Activated T-cell treated with anti-CD3 and anti-CD28 coated beads for 48 hours (primary cell): ENCODE results near the gene CLIP2.
"Not testable (repeated sequence)": the region's sequence is repeated elsewhere in the genome, so short reads cannot be mapped to it uniquely, and the experiment has no call there.

Source experiments
- DNase-seq: peaks from one replicate; pipeline ENCODE4 v3.0.0-alpha.2; 2020; ENCODE audit warnings: low read depth

CLIP2 gene

DNA sequence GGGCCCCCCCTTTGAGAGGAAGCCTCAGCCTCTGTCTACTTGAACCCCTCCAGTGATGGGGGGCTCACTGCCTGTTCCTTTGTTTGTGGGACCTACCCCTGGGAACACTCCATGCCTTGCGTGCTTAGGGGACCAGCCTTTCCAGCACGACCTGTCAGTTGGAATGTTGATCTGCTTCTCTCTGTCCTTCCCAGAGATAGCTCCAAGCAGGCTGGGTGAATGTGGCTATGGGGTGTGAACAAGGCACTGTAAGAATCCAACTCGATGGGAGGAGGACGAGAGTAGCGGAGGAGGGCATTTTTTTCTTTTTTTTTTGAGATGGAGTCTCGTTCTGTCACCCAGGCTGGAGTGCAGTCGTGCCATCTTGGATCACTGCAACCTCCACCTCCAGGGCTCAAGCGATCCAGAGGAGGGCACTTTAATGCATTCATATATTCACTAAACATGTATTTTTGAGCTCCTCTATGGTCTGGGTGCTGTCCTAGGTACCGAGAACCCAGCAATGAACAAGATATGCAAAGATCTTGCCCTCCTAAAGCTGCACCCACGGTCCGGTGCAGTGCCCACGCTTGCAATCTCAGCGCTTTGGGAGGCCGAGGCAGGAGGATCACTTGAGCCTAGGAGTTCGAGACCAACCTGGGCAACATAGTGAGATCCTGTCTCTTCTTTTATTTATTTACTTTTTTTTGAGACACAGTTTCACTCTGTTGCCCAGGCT, 8.5 kb downstream of the CLIP2 start:
- no peak for DNase-seq

DNA sequence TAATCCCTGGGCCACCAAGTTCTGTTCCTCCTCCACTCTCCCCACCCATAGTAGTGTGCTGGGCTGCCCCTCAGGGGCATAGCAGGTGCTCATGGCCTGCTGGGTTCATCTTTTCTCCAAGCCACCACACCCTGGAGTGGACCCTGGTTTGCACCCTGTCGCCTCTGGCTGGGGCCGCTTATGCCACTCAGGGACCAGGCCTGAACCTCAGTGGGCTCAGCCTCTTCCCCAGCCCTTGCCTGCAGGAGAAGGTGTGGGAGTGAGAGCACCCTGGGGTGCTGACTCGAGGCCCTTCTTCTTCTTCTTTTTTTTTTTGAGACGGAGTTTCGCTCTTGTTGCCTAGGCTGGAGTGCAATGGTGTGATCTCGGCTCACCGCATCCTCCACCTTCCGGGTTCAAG, 10.2 kb downstream of the CLIP2 start:
- no peak for DNase-seq

DNA sequence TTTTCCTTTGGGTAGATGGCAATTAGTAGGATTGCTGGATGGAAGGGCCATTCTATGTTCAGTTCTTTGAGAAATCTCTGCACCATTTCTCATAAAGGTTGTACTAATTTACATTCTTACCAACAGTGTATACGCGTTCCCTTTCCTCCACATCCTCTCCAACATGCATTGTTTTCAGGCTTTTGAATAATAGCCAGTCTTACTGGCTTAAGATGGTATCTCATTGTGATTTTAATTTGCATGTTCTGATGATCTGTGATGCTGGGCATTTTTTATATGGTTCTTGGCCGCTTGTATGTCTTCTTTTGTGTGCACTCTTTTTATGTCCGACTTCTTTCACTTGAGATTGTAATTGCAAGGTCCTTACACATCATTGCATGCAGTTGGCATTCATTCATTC, 11.7 kb downstream of the CLIP2 start:
- no peak for DNase-seq

DNA sequence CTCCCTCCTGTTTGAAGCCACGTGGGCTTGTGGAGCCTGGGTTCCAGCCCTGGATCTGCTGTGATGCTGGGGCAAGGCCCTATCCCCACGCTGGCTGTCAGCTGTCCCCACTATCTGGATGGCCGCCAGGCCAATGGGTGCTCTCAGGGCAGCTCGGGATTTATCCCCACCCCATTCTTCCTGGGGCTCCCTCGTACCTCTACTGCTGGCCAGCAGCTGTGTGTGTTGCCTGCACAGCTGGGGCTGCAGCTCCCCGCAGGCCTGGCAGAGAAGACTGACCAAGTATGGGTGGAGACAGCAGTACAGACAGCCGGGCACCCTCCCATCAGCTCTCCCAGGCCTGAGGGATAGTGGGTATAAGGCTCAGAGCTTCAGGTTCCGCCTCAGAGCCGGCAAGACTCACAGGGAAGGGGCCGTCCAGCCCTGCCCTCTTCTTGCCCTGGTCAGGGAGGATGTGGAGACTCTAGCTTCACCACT, 13.6 kb downstream of the CLIP2 start:
- no peak for DNase-seq

DNA sequence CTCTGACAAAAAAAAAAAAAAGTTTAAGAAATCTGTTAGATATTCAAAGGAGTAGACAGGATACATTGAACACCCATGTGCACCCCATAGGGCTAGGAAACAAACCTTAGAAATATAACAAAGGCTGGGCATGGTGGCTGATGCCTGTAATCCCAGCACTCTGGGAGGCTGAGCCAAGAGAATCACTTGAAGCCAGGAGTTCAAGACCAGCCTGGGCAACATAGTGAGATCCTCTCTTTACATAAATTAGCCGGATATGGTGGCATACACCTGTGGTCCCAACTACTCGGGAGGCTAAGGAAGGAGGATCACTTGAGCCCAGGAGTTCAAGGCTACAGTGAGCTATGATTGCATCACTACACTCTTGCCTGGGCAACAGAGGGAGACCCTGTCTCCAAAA, 15.3 kb downstream of the CLIP2 start:
- no peak for DNase-seq

DNA sequence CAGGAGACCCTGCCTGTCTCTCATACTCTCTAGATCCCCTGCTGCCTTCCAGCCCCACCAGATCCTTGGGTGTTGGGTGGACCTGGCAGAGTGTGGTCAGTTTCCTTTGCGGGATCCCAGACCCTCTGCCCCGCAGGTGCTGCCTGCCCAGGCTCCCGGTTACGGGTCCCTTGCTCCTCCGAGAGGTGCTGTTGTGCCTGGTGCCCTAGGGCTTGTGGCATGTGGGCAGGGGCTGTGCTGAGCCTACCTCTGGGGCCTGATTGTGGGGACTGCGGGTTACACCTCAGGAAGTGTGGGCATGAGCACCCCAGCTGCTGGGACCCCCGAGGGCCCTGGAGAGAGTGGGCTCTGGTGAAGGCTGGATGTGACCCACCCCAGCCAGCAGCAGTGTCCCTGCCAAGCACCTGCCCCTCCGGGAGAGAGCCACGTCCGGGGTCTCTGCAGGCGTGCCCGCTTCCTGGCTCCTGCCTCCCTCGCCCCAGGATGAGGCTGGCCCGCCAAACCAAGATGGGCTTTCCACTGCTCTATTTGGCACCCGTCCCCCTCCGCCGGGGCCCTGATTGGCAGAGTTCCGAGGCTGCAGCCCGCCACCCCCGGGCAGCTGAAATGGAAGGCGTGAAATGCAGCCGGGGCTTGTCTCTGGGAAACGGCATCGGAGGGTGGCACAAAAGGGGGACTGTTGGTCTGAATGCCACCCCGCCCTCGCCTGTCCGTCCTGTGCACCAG, 17.0 kb downstream of the CLIP2 start:
- no peak for DNase-seq

DNA sequence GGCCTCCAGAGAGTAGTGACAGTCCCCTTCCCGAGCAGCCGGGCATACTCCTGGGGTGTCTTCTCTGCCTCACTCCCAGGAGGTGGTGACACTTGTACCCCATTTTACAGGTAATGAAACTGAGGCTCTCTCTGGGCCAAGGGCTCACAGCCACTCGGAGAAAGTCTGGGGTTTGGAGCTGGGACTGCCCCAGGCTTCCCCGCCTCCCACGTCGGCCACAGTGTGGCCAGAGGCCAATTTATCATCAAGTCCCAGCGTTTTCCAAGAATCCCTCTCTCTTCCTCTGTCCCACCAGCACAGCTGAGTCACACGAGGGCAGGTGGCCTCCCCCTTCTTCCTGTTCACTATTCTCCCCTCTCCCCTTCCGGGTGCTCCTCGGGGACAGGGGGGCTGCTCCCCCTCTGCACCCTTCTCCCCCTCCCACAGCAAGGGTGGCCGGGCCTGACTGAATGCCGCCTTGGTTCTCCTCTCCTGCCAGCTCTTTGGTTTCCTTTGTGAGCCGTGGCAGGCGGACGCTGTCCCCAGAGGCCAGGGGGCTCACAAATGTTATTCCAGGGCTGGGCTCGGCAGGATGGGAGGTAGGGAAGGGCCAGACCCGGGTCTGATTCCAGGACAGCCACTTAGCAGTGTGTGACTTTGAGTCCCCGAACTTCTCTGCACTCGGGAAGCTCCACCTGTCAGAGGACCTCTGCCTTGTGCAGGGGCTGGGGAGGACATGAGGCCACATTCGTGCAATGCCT, 17.7 kb downstream of the CLIP2 start:
- DNase-seq: no peak

DNA sequence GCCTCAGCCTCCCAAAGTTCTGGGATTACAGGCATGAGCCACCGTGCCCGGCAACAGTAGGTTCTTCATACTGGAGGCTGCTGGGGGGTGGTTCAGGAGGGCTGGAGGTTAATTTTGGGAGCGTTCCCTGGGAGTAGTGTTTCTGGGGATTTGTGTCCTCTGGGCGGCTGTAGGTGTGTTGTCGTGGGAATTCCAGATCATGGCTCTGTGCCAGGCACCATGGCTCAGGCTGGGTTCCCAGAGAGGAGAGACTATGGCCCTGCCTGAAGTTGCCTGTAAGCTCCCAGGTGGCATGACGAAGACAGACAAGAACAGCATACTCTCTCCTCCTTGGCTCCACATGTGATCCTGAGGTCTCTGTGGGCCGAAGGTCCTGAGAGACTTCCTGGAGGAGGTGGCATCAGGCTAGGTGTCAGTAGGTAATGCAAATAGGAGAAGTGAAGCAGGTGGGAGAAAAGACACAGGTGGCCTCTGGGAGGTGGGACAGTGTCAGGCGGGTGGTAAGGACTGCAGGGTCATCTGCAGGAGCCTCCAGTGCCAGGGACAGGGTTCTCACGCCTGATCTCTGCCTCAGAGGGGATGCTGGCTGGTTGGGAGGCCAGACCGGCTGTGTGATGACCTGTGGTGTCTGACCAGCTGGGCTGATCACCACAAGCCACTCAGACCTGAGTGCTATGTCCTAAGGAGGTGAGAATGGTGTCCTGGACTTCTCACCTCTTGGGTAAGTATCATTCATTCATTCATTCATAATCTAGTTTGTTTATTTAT, 18.7 kb downstream of the CLIP2 start:
- no peak for DNase-seq

DNA sequence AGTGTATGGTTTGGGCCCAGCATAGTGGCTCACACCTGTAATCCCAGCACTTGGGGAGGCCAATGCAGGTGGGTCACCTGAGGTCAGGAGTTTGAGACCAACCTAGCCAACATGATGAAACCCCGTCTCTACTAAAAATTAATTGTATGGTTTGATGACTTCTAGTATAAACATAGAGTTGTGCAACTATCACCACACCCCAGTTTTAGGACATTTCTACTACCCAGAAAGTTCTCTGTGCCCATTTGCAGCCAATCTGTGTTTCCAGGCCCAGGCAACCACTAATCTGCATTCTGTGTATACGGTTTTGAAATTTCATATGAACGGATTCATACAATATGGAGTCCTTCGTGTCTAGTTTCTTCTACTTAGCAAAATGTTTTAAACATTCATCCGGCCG, 20.0 kb downstream of the CLIP2 start:
- DNase-seq: no peak

DNA sequence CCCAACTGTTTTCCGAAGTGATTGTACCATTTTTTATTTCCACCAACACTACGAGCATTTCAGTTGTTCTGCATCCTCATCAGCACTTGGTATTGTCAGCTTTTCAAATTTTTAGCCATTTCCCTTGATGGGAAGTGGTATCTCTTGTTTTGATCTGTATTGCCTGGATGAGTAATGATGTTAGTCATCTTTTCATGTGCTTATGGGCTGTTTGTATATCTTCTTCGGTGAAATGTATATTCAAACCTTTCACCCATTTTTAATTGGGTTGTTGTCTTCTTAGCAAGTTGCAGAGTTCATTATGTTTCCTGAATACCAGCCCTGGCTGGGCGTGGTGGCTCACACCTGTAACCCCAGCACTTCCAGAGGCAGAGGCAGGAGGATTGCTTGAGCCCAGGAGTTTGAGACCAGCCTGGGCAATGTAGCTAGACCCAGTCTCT, 22.1 kb downstream of the CLIP2 start:
- no peak for DNase-seq

DNA sequence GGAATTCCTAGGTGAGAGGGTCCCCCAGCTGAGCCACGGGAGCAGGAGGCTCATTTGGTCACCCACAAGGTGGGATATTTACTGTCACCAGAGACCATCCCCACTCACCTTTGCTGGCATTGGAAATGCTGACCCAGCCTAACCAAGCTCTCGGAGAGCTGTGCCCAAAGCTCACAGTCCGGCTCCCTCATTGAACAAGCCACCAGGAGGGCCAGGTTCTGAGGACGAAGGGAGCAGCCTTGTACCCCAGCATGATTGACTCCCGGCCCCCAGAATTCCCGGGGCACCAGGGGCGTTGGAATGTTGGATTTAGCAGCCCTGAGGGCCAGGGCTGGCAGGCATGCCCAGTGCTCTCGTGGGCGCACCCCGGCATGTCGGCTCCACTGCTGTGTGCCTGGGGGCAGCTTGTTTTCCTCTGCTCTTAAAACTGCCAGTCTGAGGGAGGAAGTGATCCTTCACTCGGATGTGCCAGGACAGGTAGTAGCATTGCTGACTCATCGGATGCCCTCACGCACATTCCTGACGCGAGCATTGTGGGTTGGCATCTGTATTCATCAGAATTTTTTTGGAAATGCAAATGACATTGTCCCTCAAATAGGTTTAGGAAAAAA, 23.3 kb downstream of the CLIP2 start:
- DNase-seq: no peak

DNA sequence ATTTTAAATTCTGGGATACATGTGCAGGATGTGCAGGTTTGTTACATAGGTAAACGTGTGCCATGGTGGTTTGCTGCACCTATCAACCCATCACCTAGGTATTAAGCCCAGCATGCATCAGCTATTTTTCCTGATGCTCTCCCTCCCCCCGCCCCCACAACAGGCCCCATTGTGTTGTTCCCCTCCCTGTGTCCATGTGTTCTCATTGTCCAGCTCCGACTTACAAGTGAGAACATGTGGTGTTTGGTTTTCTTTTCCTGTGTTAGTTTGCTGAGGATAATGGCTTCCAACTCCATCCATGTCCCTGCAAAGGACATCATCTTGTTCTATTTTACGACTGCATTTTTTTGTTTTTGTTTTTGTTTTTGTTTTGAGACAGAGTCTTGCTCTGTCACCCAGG, 26.7 kb downstream of the CLIP2 start:
- not testable (repeated sequence) for DNase-seq

DNA sequence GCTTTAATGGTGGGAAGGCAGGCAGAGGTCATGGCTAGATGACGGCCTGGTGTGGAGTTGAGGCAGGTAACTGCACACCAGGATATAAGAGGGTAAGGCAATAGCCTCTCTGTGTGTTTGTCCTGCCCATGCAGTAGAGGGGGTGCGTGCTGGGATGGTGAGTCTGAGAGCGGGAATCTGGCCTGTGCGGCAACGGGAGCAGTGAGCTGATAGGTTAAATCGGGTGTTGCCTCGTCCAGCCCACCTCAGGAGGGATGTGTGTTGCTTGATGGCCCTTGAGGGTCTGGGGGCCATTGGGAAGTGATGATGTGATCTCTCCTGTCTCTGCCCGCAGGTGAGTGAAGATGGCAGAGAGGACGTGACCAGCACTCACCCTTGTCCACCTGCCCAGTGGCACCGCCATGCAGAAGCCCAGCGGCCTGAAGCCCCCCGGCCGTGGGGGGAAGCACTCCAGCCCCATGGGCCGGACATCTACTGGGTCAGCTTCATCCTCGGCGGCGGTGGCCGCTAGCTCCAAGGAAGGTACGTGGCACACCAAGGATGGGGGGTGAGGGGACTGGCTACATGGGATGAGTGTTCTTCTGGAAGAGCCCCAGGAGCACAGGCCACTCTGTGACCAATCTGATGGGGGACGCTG, 28.1 kb downstream of the CLIP2 start:
- no peak for DNase-seq

DNA sequence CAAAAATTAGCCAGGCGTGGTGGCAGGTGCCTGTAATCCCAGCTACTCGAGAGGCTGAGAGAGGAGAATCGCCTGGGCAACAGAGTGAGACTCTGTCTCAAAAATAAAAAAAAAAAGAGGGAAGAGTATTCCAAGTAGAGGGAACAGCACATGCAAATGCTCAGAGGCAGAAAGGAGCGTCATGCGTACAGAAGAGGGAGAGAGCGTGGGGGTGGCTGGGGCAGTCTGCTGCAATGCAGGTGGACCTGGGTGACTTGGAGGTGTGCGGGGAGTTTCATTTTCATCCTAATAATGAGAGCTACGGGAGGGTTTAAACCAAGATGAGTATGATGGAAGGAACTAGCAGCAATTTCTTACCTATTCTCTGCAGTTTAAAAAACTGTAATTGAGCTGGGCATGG, 28.8 kb downstream of the CLIP2 start:
- DNase-seq: no peak

DNA sequence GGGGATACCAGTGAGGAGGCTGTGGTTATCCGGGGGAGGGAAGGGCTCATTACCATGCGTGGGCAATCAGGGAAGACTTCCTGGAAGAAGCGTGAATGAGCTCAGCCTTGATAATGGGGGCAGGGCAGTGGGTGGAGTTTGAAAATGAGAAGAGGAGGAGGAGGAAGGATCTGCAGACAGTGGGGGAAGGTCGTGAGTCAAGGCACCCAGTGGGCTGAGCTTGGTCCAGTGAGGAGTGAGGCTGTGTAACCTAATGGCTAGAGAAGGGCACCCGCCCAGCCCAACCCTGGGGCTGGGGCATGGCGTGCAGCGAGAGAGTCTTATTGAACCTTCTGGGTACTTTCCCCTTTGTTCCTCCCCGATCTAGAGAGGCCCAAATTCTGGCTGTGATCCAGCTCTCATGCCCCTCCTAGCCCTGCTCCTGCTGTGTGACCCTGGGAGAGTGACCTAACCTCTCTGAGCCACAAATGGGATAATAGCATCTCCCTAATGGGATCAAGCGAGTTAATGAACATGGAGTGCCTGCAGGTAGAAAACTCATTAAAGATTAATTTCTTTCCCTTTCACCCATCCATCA, 31.5 kb downstream of the CLIP2 start:
- no peak for DNase-seq

DNA sequence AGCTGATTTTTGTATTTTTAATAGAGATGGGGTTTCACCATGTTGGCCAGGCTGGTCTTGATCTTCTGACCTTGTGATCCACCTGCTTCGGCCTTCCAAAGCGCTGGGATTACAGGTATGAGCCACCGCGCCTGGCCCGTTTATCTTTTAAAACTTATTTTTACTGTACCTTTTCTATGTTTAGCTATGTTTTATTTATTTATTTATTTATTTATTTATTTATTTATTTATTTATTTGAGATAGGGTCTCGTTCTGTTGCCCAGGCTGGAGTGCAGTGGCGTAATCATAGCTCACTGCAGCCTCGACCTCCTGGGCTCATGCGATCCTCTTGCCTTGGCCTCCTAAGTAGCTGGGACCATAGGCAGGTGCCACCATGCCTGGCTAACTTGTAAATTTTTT, 33.7 kb downstream of the CLIP2 start:
- DNase-seq: not testable (repeated sequence)

DNA sequence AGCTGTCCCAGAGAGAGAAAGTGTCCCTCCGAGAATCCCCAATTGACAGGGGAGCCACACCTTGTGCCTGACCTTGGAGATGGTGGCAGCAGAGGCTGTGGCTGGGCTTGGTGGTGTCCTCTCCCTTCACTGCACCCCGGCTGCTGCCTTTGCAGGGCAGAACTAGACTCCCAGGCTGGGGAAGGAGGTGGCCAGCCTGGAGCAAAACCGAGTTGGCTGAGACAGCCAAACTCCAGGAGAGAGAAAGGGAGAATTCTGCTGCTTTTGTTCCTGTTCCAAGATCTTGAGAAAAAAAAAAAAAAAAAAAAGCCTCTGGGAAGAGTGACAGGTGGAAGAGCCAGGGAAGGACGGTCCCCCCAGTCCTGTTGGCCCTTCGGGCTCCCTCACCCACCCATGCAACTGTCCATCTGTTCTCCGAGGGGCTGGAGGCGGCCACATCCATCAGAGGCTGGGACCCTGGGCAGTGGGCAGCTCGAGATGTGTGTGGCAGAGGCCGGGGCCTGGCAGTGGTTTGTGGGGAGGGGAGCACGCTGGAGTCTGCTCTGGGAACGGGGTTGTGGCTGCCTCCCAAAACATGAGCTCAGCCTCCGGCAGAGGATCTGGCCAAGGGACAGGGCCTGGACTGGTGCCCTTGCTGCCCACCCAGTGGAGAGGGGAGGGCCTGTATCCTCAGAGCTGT, 35.5 kb downstream of the CLIP2 start:
- DNase-seq: no peak

DNA sequence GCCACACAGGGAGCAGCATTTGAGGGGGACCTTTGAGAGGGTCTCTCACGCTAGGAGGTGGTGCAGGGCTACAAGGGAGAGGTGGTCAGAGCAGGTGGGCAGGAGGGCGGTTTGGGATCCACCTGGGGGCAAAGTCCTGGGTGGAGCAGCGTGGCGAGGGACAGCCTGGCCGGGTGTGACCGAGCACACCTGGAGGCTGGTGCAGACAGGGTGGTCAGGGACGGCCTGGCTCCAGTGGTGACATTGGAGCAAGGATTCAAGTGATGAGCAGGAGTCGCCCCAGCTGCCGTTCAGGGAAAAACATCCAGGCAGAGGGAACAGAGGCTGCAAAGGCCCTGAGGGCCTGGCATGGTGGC, 36.0 kb downstream of the CLIP2 start:
- DNase-seq: no peak

DNA sequence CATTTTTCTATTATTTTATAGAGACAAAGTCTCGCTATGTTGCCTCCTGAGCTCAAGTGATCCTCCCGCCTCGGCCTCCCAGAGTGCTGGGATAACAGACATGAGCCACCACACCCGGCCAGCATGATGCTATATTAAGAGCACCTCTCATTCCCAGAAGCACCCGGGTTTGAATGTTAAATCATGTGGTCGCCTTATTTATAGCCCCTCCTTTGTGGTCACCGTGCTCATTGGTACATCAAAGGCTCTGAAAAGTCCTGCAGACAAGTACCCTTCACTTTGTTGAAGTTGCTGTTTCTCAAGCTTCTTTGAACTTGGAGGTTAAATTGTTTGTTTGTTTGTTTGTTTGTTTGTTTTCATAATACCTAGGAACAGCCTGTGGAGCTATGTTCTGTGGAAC, 40.0 kb downstream of the CLIP2 start:
- no peak for DNase-seq

DNA sequence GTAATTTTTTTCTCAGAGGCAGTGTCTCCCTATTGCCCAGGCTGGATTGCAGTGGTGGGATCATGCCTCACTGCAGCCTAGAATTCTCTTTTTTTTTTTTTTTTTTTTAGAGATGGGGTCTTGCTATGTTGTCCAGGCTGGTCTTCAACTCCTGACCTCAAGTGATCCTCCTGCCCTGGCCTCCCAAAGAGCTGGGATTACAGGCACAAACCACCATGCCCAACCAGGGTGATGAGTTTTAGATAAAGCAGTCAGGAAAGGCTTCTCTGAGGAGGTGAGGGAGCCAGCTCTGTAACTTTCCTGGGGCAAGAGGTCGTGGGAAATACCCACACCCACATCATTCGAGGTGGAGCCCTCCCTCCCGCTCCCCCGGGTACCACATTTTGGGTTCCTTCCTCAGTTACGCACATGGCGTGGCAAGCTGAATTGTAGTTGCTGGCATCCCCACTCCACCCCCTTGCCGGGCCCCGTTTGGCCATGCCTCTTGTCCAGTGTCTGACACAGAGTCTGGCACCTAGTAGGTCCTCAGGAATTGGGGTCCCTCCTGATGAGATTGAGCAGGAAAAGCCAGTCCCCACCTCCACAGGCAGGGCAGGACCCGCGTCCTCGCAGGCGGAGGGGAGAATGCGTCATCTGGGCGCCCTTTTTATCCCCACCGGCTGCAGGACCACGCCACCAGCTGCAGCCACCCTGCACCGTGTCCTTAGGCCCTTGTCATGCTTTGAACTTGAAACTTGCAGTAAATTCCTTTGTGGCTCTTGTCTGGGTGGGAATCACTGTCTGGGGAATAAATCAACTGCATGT, 43.4 kb downstream of the CLIP2 start:
- DNase-seq: no peak
